ENCODE measurements around the gene PVR. TPM values are rescaled to one million over a fixed set of nuclear protein-coding genes. Genes with fewer than 3 reads are reported as not detected.

PVR gene
- total and polyA plus RNA-seq, 12 donors, result 28.7 to 57.8 (median 45.0) TPM

DNA sequence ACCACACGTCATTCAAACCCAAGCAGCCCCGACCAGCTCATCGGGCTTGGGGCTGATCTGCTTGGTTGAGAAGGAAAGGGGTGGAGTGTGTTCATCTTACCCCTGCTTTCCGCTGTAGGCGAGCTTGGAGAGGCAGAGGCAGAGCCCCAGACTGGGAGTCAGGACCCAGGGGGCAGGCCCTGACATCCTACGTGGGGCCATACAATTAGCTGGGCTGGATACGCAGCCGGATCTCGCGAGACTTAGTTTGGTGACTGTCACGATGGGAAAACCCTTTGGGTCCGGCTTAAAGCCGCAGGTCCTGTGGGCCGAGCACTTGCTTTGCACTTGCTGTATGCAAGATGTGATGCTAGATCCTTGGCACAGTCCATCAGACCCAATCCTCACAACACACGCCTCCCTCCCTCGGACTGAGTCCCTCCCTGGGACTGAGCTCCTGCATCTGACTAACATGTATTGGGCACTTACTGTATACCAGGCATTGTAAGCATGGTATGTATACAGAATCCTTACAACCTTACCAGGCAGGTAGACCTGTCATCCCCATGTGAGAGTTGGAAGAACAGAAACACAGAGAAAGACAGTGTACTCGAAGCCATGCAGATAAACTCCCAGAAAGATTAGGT, 59.0 kb downstream of the PVR start:
- no peaks in the 10 kb centered on the region for H3K36me3 ChIP-seq (replicated peaks in 1 of 2)
- no peak overlapping the region for H3K4me3 ChIP-seq
- H3K4me1 ChIP-seq (replicated peaks in 1 of 2), result peaks cover 0 to 3% of the 10 kb centered on the region in 2 donors
- TF ChIP-seq CTCF (IDR thresholded peaks at IDR 0.05), result no peak
- no peak for TF ChIP-seq POLR2A (IDR thresholded peaks at IDR 0.05)
- 89 to 94% (median 93%) methylated on average over 12 to 17 of the region's 17 CpGs for WGBS, 4 donors
- DNase-seq, result no peak
- H3K27me3 ChIP-seq, result no peaks in the 10 kb centered on the region
- H3K9me3 ChIP-seq (replicated peaks in 1 of 3), result no peaks in the 10 kb centered on the region
- intact Hi-C loops (cut with DNase I), result no loop called here
- no peak overlapping the region for H3K27ac ChIP-seq

- H3K9me3 ChIP-seq (replicated peaks in 1 of 3), result no peaks in the 10 kb centered on the region
- H3K4me1 ChIP-seq (replicated peaks in 1 of 2), result peaks cover 0 to 3% of the 10 kb centered on the region in 2 donors
- intact Hi-C loops (cut with DNase I), result no loop called here
- no peaks in the 10 kb centered on the region for H3K36me3 ChIP-seq (replicated peaks in 1 of 2)
- H3K27me3 ChIP-seq, result no peaks in the 10 kb centered on the region
- TF ChIP-seq CTCF (IDR thresholded peaks at IDR 0.05) (no peak), POLR2A (IDR thresholded peaks at IDR 0.05) (no peak)
- no peak overlapping the region for H3K27ac ChIP-seq
- no peak for DNase-seq
- WGBS, 4 donors, result 86 to 93% (median 92%) methylated on average over 17 to 28 of the region's 28 CpGs
- no peak overlapping the region for H3K4me3 ChIP-seq
Observed at GRCh38 chr19:44703336-44704078, 59.8 kb downstream of the PVR start.

GRCh38 chr19:44704982-44705381, 61.3 kb downstream of the PVR start:
- Histone ChIP-seq H3K9me3 (replicated peaks in 1 of 3) (no peaks in the 10 kb centered on the region), H3K36me3 (replicated peaks in 1 of 2) (no peaks in the 10 kb centered on the region), H3K27ac (no peak overlapping the region), H3K4me1 (replicated peaks in 1 of 2) (peaks cover 0 to 4% of the 10 kb centered on the region in 2 donors), H3K27me3 (no peaks in the 10 kb centered on the region), H3K4me3 (no peak overlapping the region)
- TF ChIP-seq CTCF (IDR thresholded peaks at IDR 0.05) (no peak), POLR2A (IDR thresholded peaks at IDR 0.05) (no peak)
- DNase-seq, result no peak
- intact Hi-C loops (cut with DNase I), result no loop called here
- 89 to 100% (median 92%) methylated on average over 1 of the region's 1 CpG for WGBS, 4 donors

DNA sequence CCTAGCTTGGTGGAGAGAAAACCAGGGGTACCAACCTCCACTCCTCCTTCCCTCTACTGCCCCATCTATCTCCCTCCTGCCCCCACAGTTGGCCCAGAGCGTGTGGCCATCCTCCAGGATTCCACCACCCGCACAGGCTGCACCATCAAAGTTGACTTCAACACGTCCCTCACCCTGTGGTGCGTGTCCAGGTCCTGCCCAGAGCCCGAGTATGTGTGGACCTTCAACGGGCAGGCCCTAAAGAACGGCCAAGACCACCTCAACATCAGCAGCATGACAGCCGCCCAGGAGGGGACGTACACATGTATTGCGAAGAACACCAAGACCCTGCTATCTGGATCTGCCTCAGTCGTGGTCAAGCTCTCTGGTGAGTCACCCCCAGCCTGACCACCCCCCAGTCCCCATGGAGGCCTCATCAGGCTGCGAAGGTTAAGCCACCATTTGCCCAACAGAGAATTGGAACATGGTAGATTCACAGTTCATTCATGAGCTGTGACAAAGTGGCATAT, 61.8 kb downstream of the PVR start:
- no peaks in the 10 kb centered on the region for H3K27me3 ChIP-seq
- H3K36me3 ChIP-seq (replicated peaks in 1 of 2), result no peaks in the 10 kb centered on the region
- no peak overlapping the region for H3K27ac ChIP-seq
- no peaks in the 10 kb centered on the region for H3K9me3 ChIP-seq (replicated peaks in 1 of 3)
- intact Hi-C loops (cut with DNase I), result no loop called here
- no peak overlapping the region for H3K4me3 ChIP-seq
- TF ChIP-seq POLR2A (IDR thresholded peaks at IDR 0.05), result no peak
- no peak for TF ChIP-seq CTCF (IDR thresholded peaks at IDR 0.05)
- WGBS, 4 donors, result 91 to 98% (median 95%) methylated on average over 10 to 12 of the region's 12 CpGs
- DNase-seq, result no peak
- peaks cover 0 to 8% of the 10 kb centered on the region in 2 donors for H3K4me1 ChIP-seq (replicated peaks in 1 of 2)

Measured in adrenal gland (tissue), 12 donors.